Stimulated activated CD8-positive, alpha-beta memory T cell treated with anti-CD3 and anti-CD28 coated beads, Interleukin-12 subunit alpha, Interleukin-12 subunit beta, amount 100 ng/mL, for 4 hours (primary cell): Measurements from ENCODE around the gene SURF4.
A peak's percentile ranks its signal among the peaks of the same experiment; 100 is the strongest.

Experiments
- DNase-seq: peaks from one replicate; pipeline ENCODE4 v3.0.0-alpha.2; 2020; ENCODE audit warnings: low read depth

Gene SURF4

GRCh38 chr9:133375724-133376654, at the start of gene SURF4, which contains the start of gene STKLD1:
Gene SURF4, minus strand, starts transcription at chr9:133376060. Its CDS starts 91 bp downstream, at chr9:133375969.
Gene STKLD1, plus strand, starts transcription at chr9:133376366. Its CDS starts 108 bp downstream, at chr9:133376474.
- peak; percentile 95 for DNase-seq

- DNase-seq, result no peak
Observed at GRCh38 chr9:133425049-133425632, 49.3 kb upstream of the SURF4 start.

- no peak for DNase-seq
Observed at GRCh38 chr9:133424187-133424586, 48.3 kb upstream of the SURF4 start.

GRCh38 chr9:133423216-133423615, 47.4 kb upstream of the SURF4 start:
- no peak for DNase-seq

DNA sequence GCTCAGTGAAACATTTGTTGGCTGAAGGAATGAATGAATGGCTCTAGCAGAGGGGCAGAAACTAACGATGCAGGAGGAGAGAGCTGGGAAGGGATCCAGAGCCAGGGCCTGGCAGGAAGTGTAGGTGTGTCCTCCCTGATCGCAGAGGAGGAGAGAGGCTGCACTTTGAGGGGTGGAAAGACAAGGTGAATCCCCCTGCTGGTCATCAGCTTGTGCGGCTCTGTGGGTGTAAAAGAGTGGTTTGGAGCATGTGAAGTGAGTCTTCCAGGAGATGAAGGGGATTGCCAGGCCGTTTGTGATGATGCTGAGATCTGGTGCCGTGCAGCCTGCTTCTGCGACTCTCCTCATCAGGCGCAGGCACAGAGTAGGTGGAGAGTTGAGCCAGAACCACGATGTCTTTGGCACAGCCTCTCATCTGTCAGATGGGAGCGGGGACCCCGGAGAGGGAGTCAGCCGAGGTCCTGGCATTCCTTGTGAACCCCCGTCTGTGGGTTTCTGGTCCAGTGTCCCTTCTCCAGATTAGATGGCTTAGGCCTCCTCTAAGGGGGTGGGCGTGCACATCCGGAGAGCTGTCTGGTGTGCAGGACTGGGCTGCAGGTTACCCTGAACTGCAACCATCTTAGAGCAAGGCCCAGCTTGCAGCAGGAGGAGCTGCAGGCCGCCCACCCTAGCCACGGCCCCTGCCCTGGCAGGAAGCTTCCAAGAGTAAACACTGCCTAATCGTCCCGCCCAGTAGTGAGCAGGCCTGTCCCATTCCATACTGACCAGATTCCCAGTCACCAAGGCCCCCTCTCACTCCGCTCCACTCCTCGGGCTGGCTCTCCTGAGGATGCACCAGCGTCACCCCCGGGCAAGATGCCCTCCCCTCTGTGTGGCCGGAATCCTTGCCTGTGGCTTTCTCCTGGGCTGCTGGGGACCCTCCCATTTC, 46.0 kb upstream of the SURF4 start, which contains the start of gene ADAMTS13:
Gene ADAMTS13, plus strand, starts transcription at position 753 of the 928 bp plus-strand sequence. Its CDS starts 77 bp downstream, at position 830.
- DNase-seq, result no peak

GRCh38 chr9:133420392-133420827, 44.5 kb upstream of the SURF4 start:
- DNase-seq, result no peak

- DNase-seq, result no peak
Observed at GRCh38 chr9:133419005-133419404, 43.1 kb upstream of the SURF4 start.

- DNase-seq, result peak; percentile 68
Observed at GRCh38 chr9:133417541-133418461, 41.9 kb upstream of the SURF4 start, which contains the start of gene REXO4. Gene REXO4, minus strand, starts transcription at chr9:133418010. Its CDS starts 166 bp downstream, at chr9:133417844.

- no peak for DNase-seq
Observed at GRCh38 chr9:133415170-133415569, 39.3 kb upstream of the SURF4 start.

GRCh38 chr9:133408042-133408441, 32.2 kb upstream of the SURF4 start:
- no peak for DNase-seq

DNA sequence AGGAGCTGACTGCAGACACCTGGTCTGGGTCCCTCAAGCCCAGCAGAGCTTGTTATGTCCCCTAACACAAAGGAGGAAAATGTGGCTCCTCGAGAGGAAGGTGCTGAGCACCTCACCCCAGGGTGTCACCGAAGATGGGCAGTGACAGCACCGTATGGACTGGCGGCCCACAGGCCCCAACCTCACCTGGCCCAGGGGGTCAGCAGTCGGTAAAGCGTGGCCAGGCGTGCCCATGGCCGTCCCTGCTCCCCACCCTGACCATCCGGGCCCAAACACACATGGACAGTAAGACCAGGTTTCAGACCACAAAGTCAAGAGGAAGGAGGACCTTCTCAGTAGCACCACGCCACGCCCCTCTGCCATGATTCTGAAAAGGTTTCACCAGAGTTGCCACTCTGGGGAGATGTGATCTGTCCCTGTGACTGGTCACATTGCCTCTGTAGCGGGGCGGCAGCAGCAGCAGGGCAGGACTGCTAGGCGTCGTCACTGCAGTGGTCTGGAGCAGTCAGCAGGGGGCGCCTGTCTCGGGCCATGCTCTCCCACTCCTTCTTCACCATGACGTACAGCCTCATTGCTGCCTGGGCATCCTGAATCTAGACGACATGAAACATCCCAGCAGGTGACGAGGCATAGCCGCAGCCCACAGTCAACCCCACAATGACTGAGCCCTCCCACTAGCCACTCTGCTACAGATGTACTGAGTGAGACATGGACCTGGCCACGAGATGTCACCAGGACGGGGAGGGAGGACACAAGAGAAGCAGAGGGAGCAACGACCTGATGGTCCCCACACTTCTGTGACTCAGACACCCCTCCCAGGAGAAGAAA, 30.8 kb upstream of the SURF4 start:
- peak; percentile 58 for DNase-seq

- no peak for DNase-seq
Observed at GRCh38 chr9:133405508-133406438, 29.9 kb upstream of the SURF4 start.

DNA sequence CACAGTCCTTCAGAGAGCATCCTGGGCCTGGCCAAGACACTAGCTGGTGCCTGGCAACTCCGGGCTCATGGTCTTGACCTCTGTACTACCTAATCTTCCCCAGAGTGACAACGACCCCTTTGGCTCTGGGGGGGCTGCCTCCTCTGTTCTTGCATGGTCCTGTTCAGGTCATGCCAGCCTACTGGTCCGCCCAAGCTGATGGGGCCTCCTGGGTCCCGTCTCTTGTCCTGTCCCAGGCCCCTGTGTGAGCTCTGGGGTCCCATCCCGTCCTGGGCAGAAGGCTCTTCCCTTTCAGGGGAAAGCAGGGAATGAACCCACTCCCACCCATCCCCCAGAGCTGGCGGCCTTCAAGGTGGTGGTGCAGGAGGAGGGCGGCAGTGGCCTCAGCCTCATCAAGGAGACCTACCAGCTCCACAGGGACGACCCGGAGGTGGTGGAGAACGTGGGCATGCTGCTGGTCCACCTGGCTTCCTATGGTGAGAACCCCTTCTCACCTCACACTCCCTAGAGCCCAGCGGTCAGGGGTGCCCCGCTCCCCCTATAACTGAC, 28.7 kb upstream of the SURF4 start:
- DNase-seq, result no peak

DNA sequence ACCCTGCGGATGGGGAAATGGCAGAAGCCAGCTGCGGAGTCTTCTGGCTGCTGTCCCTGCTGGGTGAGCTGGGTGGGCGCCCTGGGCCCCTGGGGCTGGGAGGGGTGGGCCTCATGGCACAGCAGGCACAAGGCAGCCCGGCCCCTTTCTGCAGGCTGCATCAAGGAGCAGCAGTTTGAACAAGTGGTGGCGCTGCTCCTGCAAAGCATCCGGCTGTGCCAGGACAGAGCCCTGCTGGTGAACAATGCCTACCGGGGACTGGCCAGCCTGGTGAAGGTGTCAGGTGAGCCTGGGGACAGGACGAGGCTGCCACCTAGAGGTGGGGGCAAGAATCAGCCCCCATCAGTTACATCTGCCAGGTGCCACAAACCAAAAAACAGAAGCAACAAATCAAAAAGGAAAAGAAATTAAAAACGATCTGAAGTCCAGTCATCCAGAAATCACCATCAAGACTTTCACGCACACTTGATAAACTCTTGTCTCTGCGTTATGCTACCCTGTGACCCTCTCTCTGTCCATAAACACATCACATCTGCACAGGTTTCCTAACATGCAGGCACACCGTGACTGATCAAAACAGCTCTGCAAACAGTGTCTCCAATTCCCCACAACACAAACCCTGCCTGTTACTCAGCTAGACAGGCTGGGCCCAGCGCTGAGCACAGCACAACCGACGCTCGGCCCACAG, 28.1 kb upstream of the SURF4 start:
- no peak for DNase-seq

DNA sequence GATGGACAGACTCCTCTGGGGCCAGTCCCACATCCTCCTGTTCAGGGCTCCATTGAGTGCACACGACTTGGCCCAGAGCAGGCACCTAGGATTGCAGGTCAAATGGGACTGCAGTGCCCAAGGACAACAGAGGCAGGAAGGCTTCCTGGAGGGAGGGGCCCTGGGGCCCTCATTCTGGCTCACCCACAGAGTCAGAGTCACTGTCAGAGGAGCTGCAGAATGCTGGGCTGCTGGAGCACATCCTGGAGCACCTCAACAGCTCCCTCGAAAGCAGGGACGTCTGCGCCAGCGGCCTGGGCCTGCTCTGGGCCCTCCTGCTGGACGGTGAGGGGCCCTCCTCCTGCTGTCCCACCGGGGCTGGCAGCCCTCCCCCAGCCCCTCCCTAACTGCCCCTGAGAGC, 26.8 kb upstream of the SURF4 start:
- no peak for DNase-seq

DNA sequence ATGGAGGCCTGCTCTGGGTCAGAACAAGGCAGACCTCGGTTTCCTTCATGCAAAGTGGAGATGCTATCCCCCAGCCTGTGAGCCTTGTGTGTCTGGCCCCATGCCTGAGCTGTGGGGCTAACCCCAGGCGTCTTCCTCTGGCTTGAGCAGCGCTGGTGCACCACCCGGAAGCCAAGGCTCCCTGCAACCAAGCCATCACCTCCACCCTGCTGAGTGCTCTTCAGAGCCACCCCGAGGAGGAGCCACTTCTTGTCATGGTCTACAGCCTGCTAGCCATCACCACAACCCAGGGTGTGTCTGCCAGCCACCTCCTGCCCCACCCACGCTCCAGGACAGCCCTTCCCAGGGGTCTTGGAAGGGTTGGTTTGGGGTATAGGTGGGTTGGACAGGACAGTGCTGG, 25.7 kb upstream of the SURF4 start:
- no peak for DNase-seq

DNA sequence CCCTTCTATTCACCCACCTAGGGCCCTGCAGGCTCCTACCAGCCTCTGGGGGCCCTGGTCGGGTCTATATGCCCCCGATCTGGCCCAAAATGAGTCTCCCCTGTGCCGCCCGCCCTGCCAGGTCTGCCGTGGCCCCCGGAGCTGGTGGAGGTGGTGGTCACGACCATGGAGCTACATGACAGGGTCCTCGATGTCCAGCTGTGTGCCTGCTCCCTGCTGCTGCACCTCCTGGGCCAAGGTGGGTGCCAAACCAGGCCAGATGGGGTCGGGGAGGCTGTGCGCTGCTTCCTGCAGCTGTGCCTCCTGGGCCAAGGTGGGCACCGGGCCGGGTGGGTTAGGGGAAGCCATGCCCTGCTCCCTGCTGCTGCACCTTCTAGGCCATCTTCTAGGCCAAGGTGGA, 24.4 kb upstream of the SURF4 start:
- DNase-seq, result no peak

DNA sequence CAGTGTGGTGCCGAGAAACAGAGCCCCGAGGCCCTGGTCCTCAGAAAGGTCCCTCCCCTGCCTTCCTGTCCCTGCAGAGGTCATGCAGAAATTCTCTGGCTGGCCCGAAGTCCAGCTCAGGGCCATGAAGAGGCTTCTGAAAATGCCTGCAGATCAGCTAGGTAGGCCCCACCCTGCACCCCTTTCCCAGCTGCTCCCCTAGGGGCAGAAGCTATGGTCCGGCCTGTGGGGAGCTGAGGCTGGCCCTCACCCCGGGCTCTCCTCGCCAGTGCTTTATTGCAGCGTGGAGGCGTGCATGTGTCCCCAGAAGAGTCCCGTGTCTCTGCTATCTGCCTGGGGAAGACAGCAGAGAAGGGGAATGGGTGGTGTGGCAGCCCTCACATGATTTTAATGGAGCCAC, 22.0 kb upstream of the SURF4 start:
- DNase-seq, result no peak
